ENCODE results near the gene ATE1.

Gene ATE1

DNA sequence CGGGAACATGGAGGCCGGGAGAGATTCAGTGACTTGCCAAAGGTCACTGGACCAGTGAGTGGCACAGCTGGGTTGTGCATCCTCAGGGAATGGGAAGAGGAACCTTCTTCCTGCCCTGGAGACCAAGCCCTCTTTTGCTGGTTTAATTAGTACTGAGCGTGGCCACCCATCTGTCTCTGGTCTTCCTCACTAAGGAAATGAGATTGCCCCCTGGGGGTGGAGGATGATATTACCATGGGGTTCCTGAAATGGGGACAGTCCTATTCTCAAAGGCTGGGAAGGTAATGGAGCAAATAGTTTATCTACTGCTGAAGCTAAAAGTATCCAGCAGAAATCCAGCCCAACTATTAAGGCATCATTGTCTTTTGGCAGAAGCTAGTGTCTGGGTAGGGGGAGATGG is 231.0 kb downstream of the ATE1 start:
- in situ Hi-C loops (cut with HindIII; ENCODE audit: low pct_unique_long_range_greater_than_20kb, low sequenced_read_pairs), result no loop called here
- peak in 1 of 2 experiments; percentile 49 for DNase-seq (ENCODE audit: low read depth in 1 of 2, low spot score in 1 of 2)

DNA sequence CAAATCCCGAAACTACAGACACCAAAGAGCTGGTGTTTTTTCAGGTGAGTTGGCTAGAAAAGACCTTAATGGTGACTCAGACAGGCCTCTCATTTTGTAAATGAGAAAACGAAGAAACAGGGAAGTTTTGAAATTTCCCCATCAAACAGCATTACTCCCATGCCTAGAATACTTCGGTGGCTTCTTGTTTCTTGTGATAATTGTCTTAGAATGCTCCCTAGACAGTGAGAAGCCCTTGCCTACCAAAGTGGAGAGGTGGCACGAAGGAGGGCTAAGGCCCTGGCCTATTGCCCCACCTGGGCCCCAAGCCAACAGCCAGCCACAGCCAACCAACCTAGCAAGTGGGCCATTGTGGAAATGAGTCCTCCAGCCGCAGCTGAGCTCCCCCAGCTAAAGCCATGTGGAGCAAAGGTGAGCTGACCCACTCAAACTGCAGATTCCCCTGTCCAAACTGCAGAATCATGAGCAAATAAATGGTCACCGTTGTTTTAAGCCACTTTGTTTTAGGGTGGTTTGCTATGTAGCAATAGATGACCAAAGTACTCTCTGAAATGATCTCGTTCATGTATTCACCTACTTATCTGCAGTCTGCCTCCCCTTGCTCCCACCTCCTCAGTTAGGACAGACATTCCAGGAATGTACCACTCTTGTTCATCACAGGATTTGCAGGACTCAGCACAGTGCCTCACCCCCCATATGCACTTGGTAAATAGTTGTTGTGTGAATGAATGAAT is 231.9 kb downstream of the ATE1 start:
- no peak for DNase-seq (ENCODE audit: low read depth in 1 of 2, low spot score in 1 of 2)
- in situ Hi-C loops (cut with HindIII; ENCODE audit: low pct_unique_long_range_greater_than_20kb, low sequenced_read_pairs), result no loop called here
- no peak for TF ChIP-seq JUND (IDR thresholded peaks at IDR 0.05; ENCODE audit: low read depth)

More for the DNA sequence above, 231.0 kb downstream of the ATE1 start:
- TF ChIP-seq JUND (IDR thresholded peaks at IDR 0.05; ENCODE audit: low read depth), result no peak

DNA sequence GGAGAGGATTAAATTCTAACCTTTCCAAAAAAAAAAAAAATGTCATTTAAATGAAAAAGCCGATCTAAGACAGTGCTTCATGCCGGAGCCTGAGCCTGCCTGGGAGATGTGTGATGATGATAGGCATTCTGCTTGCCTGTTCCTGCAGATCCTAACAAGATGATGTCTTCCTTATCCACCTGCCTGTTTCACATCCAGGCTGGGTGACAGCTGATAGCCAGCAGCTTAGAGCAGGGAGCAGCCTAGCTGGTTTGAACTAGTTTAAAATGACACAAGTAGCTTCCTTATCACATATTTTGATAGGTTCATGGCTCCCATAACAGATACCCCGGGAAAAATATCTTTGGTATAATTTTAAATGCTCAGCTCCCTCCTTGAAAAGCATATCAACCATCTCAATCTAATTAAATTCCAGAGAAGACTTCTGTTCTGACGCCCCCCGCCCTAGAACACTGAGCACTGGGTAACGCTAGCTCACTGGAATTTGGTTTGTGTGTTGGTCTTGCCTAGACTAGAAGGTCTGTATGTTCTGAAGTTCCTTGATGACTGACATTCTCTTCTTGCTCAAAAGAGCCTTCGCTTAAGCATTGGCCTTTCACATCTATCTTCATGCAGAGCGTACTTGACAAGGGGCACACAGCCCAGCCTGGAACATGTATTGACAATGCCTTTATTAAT is 232.7 kb downstream of the ATE1 start:
- in situ Hi-C loops (cut with HindIII; ENCODE audit: low pct_unique_long_range_greater_than_20kb, low sequenced_read_pairs), result no loop called here
- TF ChIP-seq JUND (IDR thresholded peaks at IDR 0.05; ENCODE audit: low read depth), result no peak
- DNase-seq (ENCODE audit: low read depth in 1 of 2, low spot score in 1 of 2), result no peak

DNA sequence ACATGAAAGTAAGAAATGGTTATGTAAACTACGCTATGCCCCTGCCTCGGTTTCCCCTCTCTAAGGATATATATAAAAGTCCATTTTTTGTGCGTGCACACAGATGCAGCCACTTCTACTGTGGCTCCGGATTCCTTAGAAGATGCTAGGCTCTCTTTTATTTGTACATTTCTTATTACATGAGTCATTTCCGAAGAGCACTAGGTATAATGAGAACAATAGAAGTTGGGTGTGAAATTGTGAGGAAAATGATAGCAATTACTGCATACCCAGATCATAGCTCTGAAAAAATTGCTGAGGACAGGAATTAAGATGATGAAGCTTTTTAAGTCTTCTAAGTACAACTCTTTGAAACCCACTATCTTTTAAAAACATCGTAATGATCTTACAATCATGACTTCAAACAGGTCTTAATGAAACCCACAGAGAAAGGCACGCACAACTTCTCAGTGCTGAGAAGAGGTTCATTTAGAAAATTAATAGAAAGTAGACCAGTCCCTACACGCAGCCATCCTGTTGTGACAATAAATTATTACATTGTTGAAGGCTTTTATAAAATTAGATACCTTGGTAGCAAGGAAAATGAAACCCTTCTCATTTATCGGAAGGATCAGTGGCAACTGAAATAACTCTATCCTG is 233.4 kb downstream of the ATE1 start:
- no peak for DNase-seq (ENCODE audit: low read depth in 1 of 2, low spot score in 1 of 2)
- no peak for TF ChIP-seq JUND (IDR thresholded peaks at IDR 0.05; ENCODE audit: low read depth)
- in situ Hi-C loops (cut with HindIII; ENCODE audit: low pct_unique_long_range_greater_than_20kb, low sequenced_read_pairs), result no loop called here

DNA sequence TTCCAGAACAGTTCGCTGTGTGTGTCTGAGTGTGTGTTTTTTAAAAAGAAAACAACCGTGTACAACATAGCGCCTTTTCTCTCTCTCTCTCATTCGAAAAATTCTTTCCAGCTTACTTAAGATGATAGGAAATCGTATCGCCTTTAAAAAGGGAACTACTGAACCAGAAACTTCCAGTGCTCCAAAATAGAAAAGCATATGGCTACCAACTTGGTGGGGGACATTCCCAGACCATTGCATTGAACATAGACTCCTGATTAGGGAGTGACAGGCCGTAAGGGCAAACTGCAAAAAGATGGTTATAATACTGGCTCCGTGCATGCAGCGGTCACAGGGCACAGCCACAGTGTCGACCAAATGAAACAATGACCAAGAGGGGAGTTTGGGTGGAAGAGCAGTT is 235.2 kb downstream of the ATE1 start:
- no peak for DNase-seq (ENCODE audit: low read depth in 1 of 2, low spot score in 1 of 2)
- in situ Hi-C loops (cut with HindIII; ENCODE audit: low pct_unique_long_range_greater_than_20kb, low sequenced_read_pairs), result no loop called here
- no peak for TF ChIP-seq JUND (IDR thresholded peaks at IDR 0.05; ENCODE audit: low read depth)

DNA sequence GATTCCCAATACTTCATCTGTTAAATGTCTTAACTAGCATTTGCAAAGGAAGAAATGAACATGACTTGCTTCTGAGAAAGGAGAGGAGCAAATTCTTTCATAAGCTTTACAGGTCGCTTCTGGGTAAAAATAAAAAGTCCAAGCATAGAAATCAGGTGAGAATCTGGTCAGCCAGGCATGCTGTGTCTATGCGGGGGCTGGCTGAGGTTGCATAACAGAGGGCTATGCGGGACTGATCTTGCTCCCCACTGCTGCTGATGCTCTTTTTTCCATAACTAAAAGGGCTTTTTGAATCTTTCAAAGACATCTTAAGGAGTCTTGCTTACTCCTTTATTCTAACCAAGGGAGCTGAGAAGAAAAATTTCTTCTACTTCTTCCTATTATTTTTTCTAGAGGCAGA is 236.9 kb downstream of the ATE1 start:
- no peak for DNase-seq (ENCODE audit: low read depth in 1 of 2, low spot score in 1 of 2)
- in situ Hi-C loops (cut with HindIII; ENCODE audit: low pct_unique_long_range_greater_than_20kb, low sequenced_read_pairs), result no loop called here
- no peak for TF ChIP-seq JUND (IDR thresholded peaks at IDR 0.05; ENCODE audit: low read depth)

Measured in T47D (cell line).